Endothelial cell of umbilical vein (primary cell): ENCODE measurements around the gene FRA10AC1. TPM values are rescaled to one million over a fixed set of nuclear protein-coding genes. Genes with fewer than 3 reads are reported as not detected.

Source experiments
- BruUV-seq: library from RNA; stranded (reverse); fragments of 400-500 nt; replicated peaks from 2 replicates; lab custom pipeline; 2021; lab: Mats Ljungman, UMichigan
- CTCF ChIA-PET: fragments of 300-600, 350-600 bp; sonication (Branson Sonifier 250); formaldehyde crosslinking; loops from one replicate; lab custom pipeline; 2021; ENCODE audit warnings: antibody characterized with exemption, inconsistent platforms; lab: Charles Lee
- POLR2A ChIA-PET: fragments of 300-600, 350-600 bp; sonication (Branson Sonifier 250); formaldehyde crosslinking; loops from one replicate; lab custom pipeline; 2021; ENCODE audit warnings: antibody characterized with exemption, inconsistent platforms; lab: Charles Lee
- DNase-seq: peaks from one replicate; pipeline ENCODE4 v3.0.0-alpha.2; 2011; ENCODE audit warnings: low read depth, low spot score
- FAIRE-seq: peaks from 2 replicates; lab custom pipeline; 2011; peaks lifted over from hg19 to GRCh38; lab: Jason Lieb, UNC
- H2AFZ ChIP-seq: 2 replicates; pipeline ENCODE4 v1.6.0; 2012; ENCODE audit warnings: low read depth, low read length, control low read depth, inconsistent platforms
- H3K27ac ChIP-seq: 2 replicates; pipeline ENCODE4 v1.5.1; 2011; ENCODE audit warnings: low read depth, mild to moderate bottlenecking, control low read depth, low read length, moderate library complexity; ENCODE audit not compliant: insufficient read depth
- H3K27me3 ChIP-seq, 2 experiments: 2 replicates each; pipeline versions ENCODE4 v1.6.0 to v1.6.1; 2011; ENCODE audit warnings: low read length in 2 of 2, mixed read lengths in 1 of 2; ENCODE audit not compliant: control insufficient read depth in 2 of 2, insufficient read depth in 2 of 2
- H3K36me3 ChIP-seq, 2 experiments: 2 replicates in 1 of 2; 3 replicates in 1 of 2; pipeline ENCODE4 v1.5.1; 2011; ENCODE audit warnings: low read length in 2 of 2, mild to moderate bottlenecking in 1 of 2, moderate library complexity in 1 of 2; ENCODE audit not compliant: control insufficient read depth in 2 of 2, insufficient read depth in 2 of 2; ENCODE audit errors: extremely low read depth in 1 of 2
- H3K4me1 ChIP-seq: 3 replicates; pipeline ENCODE4 v1.5.1; 2011; ENCODE audit warnings: mild to moderate bottlenecking, low read length; ENCODE audit not compliant: control insufficient read depth, insufficient read depth; ENCODE audit errors: extremely low read depth
- H3K4me2 ChIP-seq: 2 replicates; pipeline ENCODE4 v1.6.1; 2011; ENCODE audit warnings: low read length, control low read depth, mixed read lengths; ENCODE audit not compliant: insufficient read depth
- H3K4me3 ChIP-seq, 3 experiments: fragments of 200-600 bp in 1 of 3; sonication (generic), shearing (Covaris generic) in 1 of 3; replicated peaks in 1 of 3; 2 replicates each; pipeline ENCODE4 v1.5.1; 2011 to 2016; ENCODE audit warnings: control low read depth in 3 of 3, low read length in 3 of 3, mild to moderate bottlenecking in 2 of 3, inconsistent platforms in 1 of 3, low read depth in 1 of 3, moderate library complexity in 1 of 3; ENCODE audit not compliant: insufficient read depth in 1 of 3
- H3K79me2 ChIP-seq: 2 replicates; pipeline ENCODE4 v1.6.0; 2012; ENCODE audit warnings: low read length, inconsistent platforms; ENCODE audit not compliant: control insufficient read depth, insufficient read depth
- H3K9ac ChIP-seq: replicated peaks from 2 replicates; pipeline ENCODE3; 2011; ENCODE audit warnings: low read length, control low read depth; ENCODE audit not compliant: insufficient read depth; ENCODE audit errors: extremely low read depth
- H3K9me1 ChIP-seq: replicated peaks from 3 replicates; pipeline ENCODE4 v1.6.0; 2011; ENCODE audit warnings: mild to moderate bottlenecking, low read length; ENCODE audit not compliant: control insufficient read depth, insufficient read depth; ENCODE audit errors: extremely low read depth
- H3K9me3 ChIP-seq: replicated peaks from 2 replicates; pipeline ENCODE4 v1.5.1; 2012; ENCODE audit warnings: low read length, inconsistent platforms; ENCODE audit not compliant: control insufficient read depth, insufficient read depth
- H4K20me1 ChIP-seq: replicated peaks from 2 replicates; pipeline ENCODE3; 2011; ENCODE audit warnings: mild to moderate bottlenecking, low read length; ENCODE audit not compliant: control insufficient read depth, insufficient read depth; ENCODE audit errors: extremely low read depth
- CTCF ChIP-seq, 2 donors: IDR thresholded peaks; 1 replicate in 1 of 2; 2 replicates in 1 of 2; pipeline ENCODE4 v1.5.1; 2011; ENCODE audit warnings: low read length in 2 of 2, mild to moderate bottlenecking in 2 of 2, moderate library complexity in 2 of 2, control low read depth in 1 of 2, inconsistent platforms in 1 of 2, low read depth in 1 of 2; ENCODE audit not compliant: insufficient read depth in 1 of 2; ENCODE audit errors: extremely low read depth in 1 of 2
- EZH2 ChIP-seq: IDR thresholded peaks from 2 replicates; pipeline ENCODE4 v1.6.1; 2012; ENCODE audit warnings: borderline replicate concordance, low read depth, mild to moderate bottlenecking, moderate library complexity, low read length, inconsistent platforms; ENCODE audit not compliant: severe bottlenecking
- FOS ChIP-seq: IDR thresholded peaks from 2 replicates; pipeline ENCODE4 v1.6.1; 2011; ENCODE audit warnings: mild to moderate bottlenecking, low read length, moderate library complexity, borderline replicate concordance; ENCODE audit not compliant: insufficient read depth
- POLR2A ChIP-seq: IDR thresholded peaks from 2 replicates; pipeline ENCODE4 v1.6.1; 2012; ENCODE audit warnings: low read depth, mild to moderate bottlenecking, control low read depth, low read length
- POLR2AphosphoS5 ChIP-seq: IDR thresholded peaks from 2 replicates; pipeline ENCODE4 v1.6.1; 2012; ENCODE audit warnings: low read depth, mild to moderate bottlenecking, control low read depth, low read length, moderate library complexity; ENCODE audit not compliant: insufficient read depth
- dilution Hi-C: fragments of 300-500 bp; cut with MboI; formaldehyde crosslinking; loops from one replicate; pipeline ENCODE4 v1.15.0; 2019; ENCODE audit warnings: low sequenced_read_pairs; ENCODE audit not compliant: extremely low pct_ligation_motif_present
- intact Hi-C: fragments of 100-400 bp; cut with micrococcal nuclease; formaldehyde crosslinking; loops from one replicate; pipeline ENCODE4 v1.10.0; 2022
- polyA plus RNA-seq, 4 experiments: library from polyadenylated mRNA; depleted of rRNA in 3 of 4; stranded (reverse) in 3 of 4; unstranded in 1 of 4; fragments of >200 nt; gene quantifications; 2 replicates each; pipeline versions ENCODE4 v1.2.1 to v1.2.3, GENCODE V29; 2011 to 2012; ENCODE audit warnings: missing spikeins in 1 of 4
- total RNA-seq: library from RNA; stranded (reverse); gene quantifications from 2 replicates; pipeline ENCODE4 v1.2.3, GENCODE V29; 2021
- TF ChIP-seq, protein P1 (sequence below): IDR thresholded peaks from 2 replicates; pipeline ENCODE4 v1.6.1; 2011; ENCODE audit not compliant: insufficient read depth, insufficient read length

FRA10AC1 gene
- total and polyA plus RNA-seq, 2 donors (not counting 3 experiments of a cell fraction or from before 2014, with no cell fraction given), result 4.0 to 24.4 TPM

DNA sequence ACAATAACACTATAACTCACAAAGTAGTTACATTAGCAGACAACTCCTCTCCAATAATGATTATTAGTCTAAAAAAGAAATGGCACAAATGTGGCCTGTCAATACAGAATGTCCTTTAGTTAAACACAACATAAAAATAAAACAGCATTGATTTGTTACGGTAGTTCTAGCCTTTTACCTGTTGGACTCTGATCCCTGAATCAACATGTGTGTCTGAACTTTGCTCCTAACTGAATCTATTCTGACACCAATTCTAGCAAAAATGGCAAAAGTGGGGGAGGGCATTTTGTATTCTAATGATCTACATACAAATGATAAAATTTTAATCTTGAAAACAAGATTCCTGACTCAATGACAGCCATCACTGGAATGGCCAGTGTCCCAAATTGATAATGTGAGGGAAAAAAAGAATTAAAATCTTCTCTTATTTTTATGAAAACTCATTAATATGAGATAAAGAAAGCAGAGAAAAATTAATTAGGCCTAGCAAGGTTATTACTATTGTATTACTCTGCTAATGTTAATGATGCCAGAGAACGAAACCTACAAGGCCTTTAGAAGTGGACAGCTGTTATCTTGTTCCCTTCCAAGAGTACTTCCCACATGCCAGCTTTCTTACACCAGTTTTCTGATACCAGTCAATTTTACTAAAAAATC, 30.2 kb downstream of the FRA10AC1 start:
- DNase-seq (no peak), FAIRE-seq (no peak)
- no peak overlapping the region for H2AFZ ChIP-seq
- dilution Hi-C loops (no loop called here), intact Hi-C loops (no loop called here)
- TF ChIP-seq CTCF (IDR thresholded peaks at IDR 0.05; ENCODE audit: extremely low read depth in 1 of 2, insufficient read depth in 1 of 2, low read depth in 1 of 2, low read length in 2 of 2) (no peak), EZH2 (no peak), POLR2AphosphoS5 (no peak), POLR2A (no peak), FOS (no peak)
- TF ChIP-seq, protein P1, sequence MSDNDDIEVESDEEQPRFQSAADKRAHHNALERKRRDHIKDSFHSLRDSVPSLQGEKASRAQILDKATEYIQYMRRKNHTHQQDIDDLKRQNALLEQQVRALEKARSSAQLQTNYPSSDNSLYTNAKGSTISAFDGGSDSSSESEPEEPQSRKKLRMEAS, result no peak
- no peak overlapping the region for H3K9ac ChIP-seq
- no peak overlapping the region for H3K4me3 ChIP-seq
- CTCF ChIA-PET, result no interaction called here
- no peaks in the 10 kb centered on the region for H3K4me1 ChIP-seq
- no TSS peak for BruUV-seq
- H3K27ac ChIP-seq, result no peak overlapping the region
- no peak overlapping the region for H3K4me2 ChIP-seq
- no peaks in the 10 kb centered on the region for H3K27me3 ChIP-seq
- H3K9me3 ChIP-seq, result no peaks in the 10 kb centered on the region
- H3K79me2 ChIP-seq, result no peaks in the 10 kb centered on the region
- H4K20me1 ChIP-seq, result no peaks in the 10 kb centered on the region
- H3K9me1 ChIP-seq, result no peaks in the 10 kb centered on the region
- POLR2A ChIA-PET, result no interaction called here
- peaks cover 1 to 16% of the 10 kb centered on the region in 2 experiments for H3K36me3 ChIP-seq
